ENCODE results near the gene ID1. TPM values are rescaled to one million over a fixed set of nuclear protein-coding genes. Genes with fewer than 3 reads are reported as not detected.

Gene ID1
- total and polyA plus RNA-seq, 2 experiments from 2014 or later, result 221 to 479 TPM

DNA sequence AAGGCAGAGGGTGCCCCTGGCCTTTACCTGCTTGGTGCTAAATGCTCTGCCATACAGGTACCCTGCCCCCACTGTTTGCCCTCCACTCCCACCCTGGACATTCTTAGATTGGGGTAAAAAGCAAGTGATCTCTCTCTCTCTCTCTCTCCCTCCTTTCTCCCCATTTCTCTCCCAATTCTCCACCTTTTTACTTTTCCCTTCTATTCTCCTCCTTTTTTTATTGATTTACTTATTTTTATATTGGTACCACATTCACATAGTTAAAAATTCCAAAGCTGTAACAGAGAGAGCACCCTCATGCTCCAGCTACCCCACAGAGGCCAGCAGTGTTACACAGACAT is 37.7 kb upstream of the ID1 start (continued):
- no peak for TF ChIP-seq ZNF462 (CRISPR knock-in tag; IDR thresholded peaks at IDR 0.05)
- TF ChIP-seq, protein P1, sequence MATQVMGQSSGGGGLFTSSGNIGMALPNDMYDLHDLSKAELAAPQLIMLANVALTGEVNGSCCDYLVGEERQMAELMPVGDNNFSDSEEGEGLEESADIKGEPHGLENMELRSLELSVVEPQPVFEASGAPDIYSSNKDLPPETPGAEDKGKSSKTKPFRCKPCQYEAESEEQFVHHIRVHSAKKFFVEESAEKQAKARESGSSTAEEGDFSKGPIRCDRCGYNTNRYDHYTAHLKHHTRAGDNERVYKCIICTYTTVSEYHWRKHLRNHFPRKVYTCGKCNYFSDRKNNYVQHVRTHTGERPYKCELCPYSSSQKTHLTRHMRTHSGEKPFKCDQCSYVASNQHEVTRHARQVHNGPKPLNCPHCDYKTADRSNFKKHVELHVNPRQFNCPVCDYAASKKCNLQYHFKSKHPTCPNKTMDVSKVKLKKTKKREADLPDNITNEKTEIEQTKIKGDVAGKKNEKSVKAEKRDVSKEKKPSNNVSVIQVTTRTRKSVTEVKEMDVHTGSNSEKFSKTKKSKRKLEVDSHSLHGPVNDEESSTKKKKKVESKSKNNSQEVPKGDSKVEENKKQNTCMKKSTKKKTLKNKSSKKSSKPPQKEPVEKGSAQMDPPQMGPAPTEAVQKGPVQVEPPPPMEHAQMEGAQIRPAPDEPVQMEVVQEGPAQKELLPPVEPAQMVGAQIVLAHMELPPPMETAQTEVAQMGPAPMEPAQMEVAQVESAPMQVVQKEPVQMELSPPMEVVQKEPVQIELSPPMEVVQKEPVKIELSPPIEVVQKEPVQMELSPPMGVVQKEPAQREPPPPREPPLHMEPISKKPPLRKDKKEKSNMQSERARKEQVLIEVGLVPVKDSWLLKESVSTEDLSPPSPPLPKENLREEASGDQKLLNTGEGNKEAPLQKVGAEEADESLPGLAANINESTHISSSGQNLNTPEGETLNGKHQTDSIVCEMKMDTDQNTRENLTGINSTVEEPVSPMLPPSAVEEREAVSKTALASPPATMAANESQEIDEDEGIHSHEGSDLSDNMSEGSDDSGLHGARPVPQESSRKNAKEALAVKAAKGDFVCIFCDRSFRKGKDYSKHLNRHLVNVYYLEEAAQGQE (IDR thresholded peaks at IDR 0.05; ENCODE audit: unreplicated experiment), result no peak
- TF ChIP-seq NANOG (IDR thresholded peaks at IDR 0.05; ENCODE audit: borderline replicate concordance), result no peak
- TF ChIP-seq POLR2AphosphoS5 (IDR thresholded peaks at IDR 0.05; ENCODE audit: low read depth), result no peak
- TF ChIP-seq, protein P2, sequence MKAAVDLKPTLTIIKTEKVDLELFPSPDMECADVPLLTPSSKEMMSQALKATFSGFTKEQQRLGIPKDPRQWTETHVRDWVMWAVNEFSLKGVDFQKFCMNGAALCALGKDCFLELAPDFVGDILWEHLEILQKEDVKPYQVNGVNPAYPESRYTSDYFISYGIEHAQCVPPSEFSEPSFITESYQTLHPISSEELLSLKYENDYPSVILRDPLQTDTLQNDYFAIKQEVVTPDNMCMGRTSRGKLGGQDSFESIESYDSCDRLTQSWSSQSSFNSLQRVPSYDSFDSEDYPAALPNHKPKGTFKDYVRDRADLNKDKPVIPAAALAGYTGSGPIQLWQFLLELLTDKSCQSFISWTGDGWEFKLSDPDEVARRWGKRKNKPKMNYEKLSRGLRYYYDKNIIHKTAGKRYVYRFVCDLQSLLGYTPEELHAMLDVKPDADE (IDR thresholded peaks at IDR 0.05), result no peak
- no peak for TF ChIP-seq ZNF114 (CRISPR knock-in tag; IDR thresholded peaks at IDR 0.05)
- TF ChIP-seq CREB1 (CRISPR knock-in tag; IDR thresholded peaks at IDR 0.05; ENCODE audit: low read depth), result no peak
- no peak for TF ChIP-seq JUNB (IDR thresholded peaks at IDR 0.05; ENCODE audit: unreplicated experiment)
- no peak for TF ChIP-seq EZH2 (IDR thresholded peaks at IDR 0.05; ENCODE audit: low read depth, unreplicated experiment)
- no peak for TF ChIP-seq ZNF331 (CRISPR knock-in tag; IDR thresholded peaks at IDR 0.05; ENCODE audit: low read depth)
- TF ChIP-seq EZH2phosphoT487 (IDR thresholded peaks at IDR 0.05; ENCODE audit: unreplicated experiment), result no peak
